G401 (cell line): Measurements from ENCODE around the gene VEGFC. TPM values are rescaled to one million over a fixed set of nuclear protein-coding genes. Genes with fewer than 3 reads are reported as not detected.

ENCODE experiments used
- DNase-seq: peaks from one replicate; pipeline ENCODE4 v3.0.0-alpha.2; 2015; ENCODE audit warnings: low spot score
- in situ Hi-C: cut with HindIII; loops from 2 replicates; pipeline ENCODE4 v1.10.0; 2016; ENCODE audit warnings: low sequenced_read_pairs, mixed read lengths
- total RNA-seq: library from RNA; depleted of rRNA; stranded (reverse); fragments of >200 nt; shearing (Covaris generic); gene quantifications from 2 replicates; pipeline ENCODE4 v1.2.3, GENCODE V29; 2014

The VEGFC gene
- total RNA-seq, 1 experiment from 2014 or later, result 0.14 TPM

DNA sequence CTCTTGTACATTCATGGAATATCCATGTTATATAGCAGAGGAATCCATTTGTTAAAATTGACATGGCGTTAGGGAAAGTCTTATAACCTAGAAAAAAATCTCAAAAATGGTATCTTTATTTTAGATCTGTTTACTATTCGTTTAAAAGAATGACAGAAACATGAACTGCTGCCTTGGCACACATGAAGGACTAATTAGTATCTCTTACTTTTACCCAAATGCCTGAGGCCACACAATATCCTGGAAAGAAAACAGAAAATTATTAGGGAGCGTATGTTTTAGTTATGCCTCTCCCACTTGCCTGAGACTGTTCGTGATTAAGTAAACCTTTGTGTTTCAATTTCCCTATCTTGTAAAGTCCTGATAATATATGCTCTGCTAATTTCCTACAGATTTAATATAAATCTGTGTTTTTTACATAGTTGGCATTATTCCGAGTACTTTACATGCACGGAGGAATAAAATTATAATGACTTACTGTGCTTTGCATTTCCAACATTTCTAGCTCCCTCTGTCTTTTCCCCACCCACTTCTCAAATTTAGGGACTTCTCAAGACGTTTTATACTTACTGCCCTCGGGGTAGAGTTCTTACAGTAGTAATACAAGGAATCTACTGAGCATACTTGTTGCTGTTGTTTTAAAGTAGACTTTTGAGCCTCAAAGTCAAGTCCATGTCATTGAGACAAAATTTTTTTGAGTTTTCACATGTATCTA, 147.3 kb downstream of the VEGFC start:
- no peak for DNase-seq
- in situ Hi-C loops, result no loop called here

DNA sequence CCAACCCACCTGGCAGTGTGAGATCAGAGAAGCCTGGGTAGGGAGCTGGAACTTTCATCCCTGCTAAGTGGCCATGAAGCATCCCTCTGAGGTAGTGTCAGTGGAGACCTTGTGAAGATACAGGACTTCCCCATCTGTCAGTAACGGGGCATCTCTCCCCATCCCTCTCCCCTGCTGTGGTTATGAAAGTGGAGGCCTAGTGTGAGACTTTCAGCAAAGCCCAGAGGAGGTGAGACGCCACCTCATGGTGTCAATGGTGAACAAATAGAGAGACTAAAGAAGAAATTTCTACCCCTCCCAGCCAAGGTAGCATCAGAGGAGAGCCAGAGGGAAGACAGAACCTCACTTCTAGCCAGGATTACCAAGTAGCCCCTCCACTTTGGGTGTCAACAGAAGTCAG, 150.2 kb downstream of the VEGFC start:
- DNase-seq, result no peak
- in situ Hi-C loops, result no loop called here

DNA sequence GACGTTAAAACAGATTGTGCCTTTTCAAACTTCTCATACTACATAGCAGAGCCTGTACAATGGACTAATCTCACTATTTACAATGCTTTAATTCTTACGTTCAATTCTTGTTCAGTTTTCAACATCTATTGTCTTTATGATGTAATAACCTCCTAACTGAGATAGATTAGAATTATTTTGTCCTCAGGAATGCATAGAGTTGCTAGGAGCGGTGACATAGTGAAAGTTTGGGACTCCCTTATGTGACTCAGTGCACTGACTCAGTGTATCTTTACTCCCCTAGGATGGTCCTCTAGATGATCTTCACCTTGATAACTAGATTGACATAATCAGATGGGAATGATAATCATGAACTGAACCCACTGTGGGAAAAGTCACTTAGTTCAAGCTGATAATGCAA, 151.5 kb downstream of the VEGFC start:
- DNase-seq, result no peak
- in situ Hi-C loops, result no loop called here

DNA sequence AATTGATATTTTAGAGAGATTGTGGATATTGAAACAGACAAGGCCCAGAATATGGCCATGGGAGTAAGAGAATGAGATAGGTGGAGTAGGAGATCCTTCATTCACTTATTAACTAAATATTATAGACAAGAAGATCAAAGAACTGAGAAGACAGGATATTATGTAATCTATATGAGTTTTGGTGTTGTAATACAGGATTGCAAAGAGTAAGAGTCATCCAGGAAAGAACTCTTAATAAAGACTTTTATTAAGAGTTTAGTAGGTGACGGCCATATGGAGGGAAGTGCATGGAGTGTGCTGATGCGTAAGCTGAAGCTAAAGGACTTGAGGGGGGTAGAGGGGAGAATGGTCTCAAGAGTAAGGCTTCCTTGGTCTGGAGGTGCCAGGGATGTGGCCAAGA, 153.7 kb downstream of the VEGFC start:
- in situ Hi-C loops, result no loop called here
- DNase-seq, result no peak

DNA sequence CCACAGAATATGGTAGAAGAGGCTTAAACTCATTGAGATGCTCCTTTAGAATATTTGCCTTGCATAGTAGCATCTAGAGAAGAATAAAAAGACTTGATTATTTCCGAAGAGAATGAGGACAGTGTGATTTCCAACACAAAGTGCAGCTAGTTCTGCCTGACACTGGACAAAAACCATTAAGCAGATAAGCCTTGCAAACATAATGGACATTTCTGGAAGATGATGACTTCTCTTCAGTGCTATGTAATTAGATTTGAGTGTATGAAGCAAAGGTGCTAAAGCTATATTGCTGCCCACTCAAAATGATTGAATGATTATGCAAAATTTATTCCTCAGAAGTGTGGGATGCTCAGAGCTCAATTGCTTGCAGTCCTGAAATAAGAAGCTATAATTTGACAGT, 156.4 kb downstream of the VEGFC start:
- in situ Hi-C loops, result no loop called here

DNA sequence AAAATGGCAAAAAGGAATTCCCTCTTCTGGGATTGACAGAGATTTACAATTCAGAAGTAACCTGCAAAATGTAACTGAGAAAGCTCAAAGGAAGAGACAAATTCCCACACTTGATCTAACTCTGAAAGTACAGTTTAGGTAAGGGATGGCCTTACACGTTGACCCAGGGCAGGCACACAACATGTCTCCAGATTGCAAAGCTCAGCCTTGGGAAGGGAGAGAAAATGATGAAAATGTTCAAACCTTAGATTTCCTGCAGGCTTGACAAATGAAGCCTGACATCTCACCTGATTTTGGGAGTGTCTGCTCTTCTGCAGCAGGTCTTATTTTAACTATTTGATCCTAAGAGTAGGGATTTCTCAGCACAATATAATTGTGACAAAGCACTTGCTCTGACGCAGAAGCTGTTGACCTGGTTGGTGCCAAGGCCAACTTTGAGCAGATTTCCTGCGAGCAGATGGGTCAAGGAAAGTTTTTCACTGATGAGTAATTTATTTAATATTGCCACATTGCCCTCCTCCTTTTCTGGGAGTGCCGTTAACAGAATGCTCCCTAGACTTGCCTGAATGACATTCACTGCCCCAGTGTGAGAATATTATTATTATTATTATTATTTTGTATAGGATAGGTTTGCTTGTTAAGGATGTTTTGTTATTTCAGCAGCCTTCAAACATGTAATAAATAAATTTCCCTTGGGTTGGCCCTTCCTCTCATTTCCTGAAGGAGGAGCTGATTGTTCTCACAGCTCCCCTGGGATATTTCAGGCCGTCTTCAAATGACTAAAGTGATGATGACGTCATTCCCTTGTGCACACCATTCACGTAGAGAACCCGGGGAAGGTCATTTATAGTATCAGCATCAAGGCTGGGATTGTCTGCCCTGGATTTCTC, 157.1 kb downstream of the VEGFC start:
- in situ Hi-C loops, result no loop called here
- DNase-seq, result no peak

More for the DNA sequence above, 156.4 kb downstream of the VEGFC start:
- no peak for DNase-seq
